ENCODE data around the gene GNAT2.
A peak's percentile ranks its signal among the peaks of the same experiment; 100 is the strongest.

The GNAT2 gene

GRCh38 chr1:109605381-109605780 is 14.0 kb downstream of the GNAT2 start:
- no peak for DNase-seq

GRCh38 chr1:109603229-109603628 is 16.2 kb downstream of the GNAT2 start:
- peak; percentile 33 for DNase-seq

GRCh38 chr1:109598655-109599054 is 20.8 kb downstream of the GNAT2 start:
- no peak for DNase-seq

DNA sequence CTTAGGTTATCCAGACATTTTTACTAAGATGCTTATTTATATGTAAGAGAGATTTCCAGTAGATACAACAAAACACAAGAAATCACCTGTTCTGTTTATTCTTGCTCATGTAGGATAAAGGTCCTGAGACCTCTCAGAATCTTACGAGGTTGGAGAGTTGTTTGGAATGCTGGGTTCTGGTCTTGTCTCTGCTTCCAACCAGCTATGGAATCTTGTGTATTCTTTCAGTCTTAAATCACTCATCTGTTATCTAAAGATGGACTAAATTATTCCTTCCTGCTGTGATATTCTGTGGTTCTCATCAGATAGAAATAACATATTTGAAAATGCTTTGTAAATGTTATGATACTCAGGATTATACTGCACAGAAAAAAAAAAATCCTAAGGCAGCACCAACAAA is 21.3 kb downstream of the GNAT2 start:
- DNase-seq: no peak

- no peak for DNase-seq
Measured at GRCh38 chr1:109595531-109595930, 23.9 kb downstream of the GNAT2 start.

GRCh38 chr1:109592916-109593315 is 26.5 kb downstream of the GNAT2 start:
- DNase-seq: no peak

- DNase-seq: no peak
Measured at GRCh38 chr1:109589679-109590078, 29.7 kb downstream of the GNAT2 start.

DNA sequence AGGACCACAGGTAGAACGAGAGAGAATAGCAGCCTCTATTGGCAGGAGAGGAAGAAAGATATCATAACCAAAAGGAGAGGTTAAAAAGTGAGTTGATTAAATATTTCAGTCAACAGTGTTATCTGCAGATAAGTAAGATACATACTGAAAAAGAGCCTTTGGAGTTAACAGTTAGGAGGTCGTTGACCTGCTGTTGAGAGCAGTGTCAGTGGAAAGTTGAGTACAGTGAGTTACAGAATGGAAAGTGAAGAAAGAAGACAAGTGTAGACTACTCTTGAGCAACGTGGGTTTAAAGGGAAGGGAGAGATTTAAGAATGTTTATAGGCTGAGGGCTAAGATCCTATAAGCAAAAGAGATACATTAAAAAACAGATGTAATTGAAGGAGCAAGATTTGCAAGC is 30.2 kb downstream of the GNAT2 start:
- no peak for DNase-seq

DNA sequence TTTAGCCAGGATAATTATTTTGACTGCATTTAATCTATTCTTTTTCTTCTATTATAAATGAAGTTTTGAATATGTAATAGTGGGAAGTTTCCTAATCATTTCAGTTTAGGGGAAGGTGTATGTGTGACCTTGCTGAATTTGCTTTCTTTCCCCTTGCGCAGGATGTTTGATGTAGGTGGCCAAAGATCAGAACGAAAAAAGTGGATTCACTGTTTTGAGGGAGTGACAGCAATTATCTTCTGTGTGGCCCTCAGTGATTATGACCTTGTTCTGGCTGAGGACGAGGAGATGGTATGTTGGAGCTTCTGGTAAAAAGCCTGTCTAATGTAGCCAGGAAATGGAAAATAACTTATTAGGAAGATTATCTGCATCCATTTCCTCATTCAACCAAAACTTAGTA is 33.4 kb downstream of the GNAT2 start:
- no peak for DNase-seq

GRCh38 chr1:109584766-109585165 is 34.6 kb downstream of the GNAT2 start:
- no peak for DNase-seq

- no peak for DNase-seq
Measured at GRCh38 chr1:109582021-109582420, 37.4 kb downstream of the GNAT2 start.

- DNase-seq: no peak
Measured at GRCh38 chr1:109579491-109579890, 39.9 kb downstream of the GNAT2 start.

DNA sequence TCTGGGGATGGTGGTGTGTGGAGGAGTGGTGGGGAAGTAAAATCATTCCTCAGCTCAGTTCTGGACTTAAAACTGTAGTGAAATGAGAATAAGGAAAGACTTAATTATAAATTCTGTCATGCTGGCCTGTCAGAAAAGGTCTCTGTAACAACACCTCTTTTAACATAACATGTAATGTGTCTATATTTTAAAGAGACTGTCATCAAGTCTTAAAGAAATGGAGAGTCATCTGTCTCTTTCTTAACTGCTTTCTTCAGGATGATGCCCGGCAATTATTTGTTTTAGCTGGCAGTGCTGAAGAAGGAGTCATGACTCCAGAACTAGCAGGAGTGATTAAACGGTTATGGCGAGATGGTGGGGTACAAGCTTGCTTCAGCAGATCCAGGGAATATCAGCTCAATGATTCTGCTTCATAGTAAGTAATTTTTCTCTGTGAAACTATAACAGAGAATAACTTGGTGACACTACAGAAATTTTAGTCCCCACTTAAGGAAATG is 40.4 kb downstream of the GNAT2 start:
- DNase-seq: no peak

GRCh38 chr1:109573785-109574184 is 45.6 kb downstream of the GNAT2 start:
- no peak for DNase-seq

GRCh38 chr1:109570414-109570813 is 49.0 kb downstream of the GNAT2 start:
- no peak for DNase-seq

- DNase-seq: no peak
Measured at GRCh38 chr1:109569323-109569722, 50.1 kb downstream of the GNAT2 start.

DNA sequence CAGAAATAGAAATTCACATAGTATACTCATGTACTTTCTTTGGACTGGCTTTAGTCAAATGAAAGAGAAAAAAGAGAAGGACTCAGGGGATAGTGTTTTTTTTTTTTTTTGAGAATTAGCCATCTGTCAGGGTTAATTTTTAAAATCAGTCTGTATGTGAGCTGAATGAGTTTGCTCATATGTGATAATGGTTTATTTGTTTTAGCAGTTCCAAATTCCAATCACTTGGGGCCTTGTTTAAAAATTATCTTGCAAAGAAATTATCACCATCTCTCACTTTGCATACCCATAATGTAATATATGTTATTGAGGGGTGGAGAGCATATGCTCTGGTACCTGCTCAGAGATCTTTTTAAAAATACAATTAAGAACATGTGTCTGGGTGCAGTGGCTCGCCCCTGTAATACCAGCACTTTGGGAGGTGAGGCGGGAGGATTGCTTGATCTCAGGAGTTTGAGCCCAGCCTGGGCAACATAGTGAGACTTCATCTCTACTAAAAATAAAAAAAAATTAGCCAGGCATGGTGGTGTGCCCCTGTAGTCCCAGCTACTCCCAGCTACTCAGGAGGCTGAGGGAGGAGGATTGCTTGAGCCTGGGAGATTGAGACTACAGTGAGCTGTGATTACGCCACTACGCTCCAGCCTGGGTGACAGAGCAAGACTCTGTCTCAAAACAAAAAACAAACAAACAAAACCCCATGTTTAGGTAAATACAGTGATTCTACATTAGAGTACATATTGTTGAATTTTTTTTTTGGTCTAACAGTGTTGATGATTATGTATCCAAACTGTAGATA is 51.3 kb downstream of the GNAT2 start:
- no peak for DNase-seq

DNA sequence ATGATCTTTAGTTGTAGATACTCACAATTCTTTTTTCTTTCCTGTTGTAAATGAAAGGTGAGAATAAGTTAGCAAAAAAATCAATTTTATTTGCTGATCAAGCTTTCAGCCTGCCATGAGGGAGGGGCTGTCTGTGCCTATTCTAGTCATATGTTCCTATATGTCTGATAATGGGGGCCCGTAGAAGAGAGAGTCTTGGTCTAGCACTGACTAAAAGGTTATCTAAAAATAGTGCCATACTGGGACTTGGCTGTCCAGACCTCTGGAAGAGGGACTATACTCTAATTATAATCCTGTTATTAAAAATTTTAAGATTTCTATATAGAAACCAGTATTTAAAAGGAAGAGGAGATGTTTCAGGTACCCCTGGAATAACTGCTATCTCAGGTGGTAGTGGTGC is 52.4 kb downstream of the GNAT2 start:
- DNase-seq: no peak

- DNase-seq: no peak
Measured at GRCh38 chr1:109565241-109565640, 54.2 kb downstream of the GNAT2 start.

DNA sequence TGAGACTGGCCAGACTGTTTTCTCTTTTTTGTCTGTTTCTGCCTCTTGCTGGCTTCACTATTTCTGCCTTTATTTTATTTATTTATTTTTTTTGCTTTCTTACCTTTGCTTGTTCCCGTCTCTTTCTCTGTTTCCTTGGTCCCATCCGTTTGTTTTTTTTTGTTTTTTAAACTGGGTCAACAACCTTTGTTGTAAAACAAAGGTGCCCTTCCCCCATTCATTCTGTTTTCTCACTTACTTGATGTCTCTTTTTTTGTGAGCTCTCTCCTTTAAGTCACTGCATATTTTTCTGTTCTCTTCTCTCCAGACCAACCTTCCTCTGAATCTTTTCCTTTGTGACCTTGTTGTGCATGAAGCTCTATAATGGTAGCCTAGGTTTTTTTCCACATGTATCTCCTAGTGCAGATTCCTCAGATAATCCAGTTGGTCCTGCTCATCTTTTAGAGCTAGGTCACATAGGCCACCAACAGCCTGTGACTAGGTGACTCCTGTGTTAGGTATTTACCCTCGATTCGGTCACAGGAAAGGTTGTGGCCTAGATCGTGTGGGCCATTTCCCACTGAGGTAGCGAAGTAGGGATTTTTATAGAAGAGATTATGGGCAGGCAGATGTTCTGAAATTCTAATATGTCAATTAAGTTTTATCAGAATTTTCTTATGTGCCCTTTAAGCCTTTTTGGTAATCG is 55.1 kb downstream of the GNAT2 start:
- no peak for DNase-seq

- DNase-seq: no peak
Measured at GRCh38 chr1:109559995-109560394, 59.4 kb downstream of the GNAT2 start.

DNA sequence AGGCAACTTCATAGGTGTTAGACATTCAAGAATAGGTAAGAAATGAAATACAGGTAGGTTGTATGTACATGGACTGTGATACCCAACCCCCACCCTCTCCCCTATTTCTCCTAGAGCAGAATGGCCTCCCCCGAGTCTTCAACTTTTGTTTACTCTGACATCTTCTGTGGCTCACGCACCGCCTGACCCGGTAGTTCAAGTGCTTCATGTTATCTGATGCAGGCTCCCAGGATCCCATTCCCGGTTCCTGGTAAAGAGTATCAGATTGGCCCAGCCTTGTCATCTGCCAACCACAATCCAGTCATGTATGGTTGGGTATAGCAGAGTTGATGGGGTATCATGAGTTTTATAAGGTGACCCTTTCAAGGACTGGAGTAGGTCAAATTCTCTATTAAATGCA is 61.9 kb downstream of the GNAT2 start:
- no peak for DNase-seq

DNA sequence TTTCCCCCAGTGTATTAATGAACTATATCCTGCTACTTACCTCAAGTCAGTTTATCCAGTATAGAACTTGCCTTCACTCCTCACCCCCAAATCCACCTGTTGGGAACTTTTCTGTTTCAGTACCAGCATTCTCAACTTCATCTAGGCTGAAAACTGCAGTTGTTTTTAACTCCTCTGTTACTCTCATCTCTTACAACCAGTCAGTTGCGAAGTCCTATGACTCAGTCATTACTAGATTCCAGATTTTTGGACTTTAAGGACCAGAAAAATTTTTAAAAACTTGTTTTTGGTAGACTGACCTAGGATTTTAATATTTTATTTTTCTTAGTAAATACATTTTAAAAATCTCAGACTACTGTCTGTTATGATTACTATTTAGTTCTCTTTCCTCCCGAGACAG is 62.9 kb downstream of the GNAT2 start:
- DNase-seq: no peak

Measured in CD4-positive, alpha-beta T cell treated with Interleukin-21 for 1 hour (primary cell).